NT2/D1 (cell line): Measurements from ENCODE around the gene ACACA.

Source experiments
- YY1 ChIP-seq: IDR thresholded peaks from 2 replicates; pipeline ENCODE4 v1.6.1; 2011; ENCODE audit not compliant: insufficient read length, insufficient read depth
- ZNF274 ChIP-seq: IDR thresholded peaks from 2 replicates; pipeline ENCODE4 v1.6.1; 2011; ENCODE audit warnings: mild to moderate bottlenecking, low read depth, low read length

DNA sequence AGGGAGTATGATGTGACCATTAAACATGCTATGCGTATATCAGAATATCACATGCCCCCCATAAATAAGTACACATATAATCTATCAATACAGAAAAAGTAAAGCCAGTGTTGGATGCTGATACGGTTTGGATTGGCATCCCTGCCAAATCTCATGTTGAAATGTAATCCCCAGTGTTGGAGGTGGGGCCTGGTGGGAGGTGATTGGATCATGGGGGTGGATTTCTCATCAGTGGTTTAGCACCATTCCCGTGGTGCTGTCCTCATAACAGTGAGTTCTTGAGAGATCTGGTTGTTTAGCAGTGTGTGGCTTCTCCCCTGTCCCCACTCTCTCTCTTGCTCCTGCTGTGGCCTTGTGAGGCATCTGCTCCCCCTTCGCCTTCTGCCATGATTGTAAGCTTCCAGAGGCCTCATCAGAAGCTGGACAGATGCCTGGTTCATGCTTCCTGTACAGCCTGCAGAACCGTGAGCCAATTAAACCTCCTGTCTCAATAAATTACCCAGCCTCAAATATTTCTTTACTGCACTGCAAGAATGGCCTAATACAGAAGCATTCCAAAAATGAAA lies 369.0 kb downstream of the ACACA start:
- TF ChIP-seq ZNF274, result no peak
- no peak for TF ChIP-seq YY1
